GM19372 (cell line): ENCODE data around the gene ADGRD2.
"Not testable (repeated sequence)": the region's sequence is repeated elsewhere in the genome, so short reads cannot be mapped to it uniquely, and the experiment has no call there.

Source experiments
- ATAC-seq: cut with Tn5 transposase; IDR thresholded peaks from one replicate; pipeline ENCODE4 v1.9.1; 2021; ENCODE audit warnings: mild to moderate bottlenecking, low read depth, moderate library complexity; ENCODE audit not compliant: unreplicated experiment

Gene ADGRD2

DNA sequence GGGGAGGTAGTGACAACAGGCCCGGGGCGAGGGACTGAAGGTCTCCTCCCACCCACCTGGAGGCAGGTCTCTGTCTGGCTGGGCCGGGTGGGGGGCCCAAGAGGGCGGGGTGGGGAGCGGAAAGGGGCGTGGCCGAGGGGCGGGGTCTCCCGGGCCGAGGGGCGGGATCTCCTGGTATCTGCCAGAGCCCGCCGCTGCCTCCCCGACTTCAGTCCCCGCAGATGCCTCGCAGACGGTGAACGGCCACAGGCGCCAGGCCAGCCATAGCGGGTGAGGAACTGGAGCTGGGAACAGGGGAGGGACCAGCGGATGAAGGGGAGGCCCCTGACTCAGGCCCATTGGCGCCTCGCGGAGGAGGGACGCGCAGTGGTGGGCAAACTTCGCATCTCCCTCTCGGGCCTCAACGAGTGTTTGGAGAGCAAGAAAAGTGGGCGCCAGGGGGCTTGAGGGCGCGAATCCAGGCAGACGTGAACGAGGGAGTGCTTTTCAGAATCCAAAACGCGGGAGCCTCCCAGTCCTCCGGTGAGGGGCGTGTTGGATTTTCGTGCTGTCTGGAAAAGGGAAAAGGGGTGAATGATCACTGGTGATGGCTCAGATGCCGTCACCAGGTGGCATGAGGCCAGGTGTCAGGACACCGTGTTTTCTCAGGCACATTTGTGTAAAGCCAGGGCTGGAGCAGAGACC is at the start of gene ADGRD2:
Gene ADGRD2, plus strand, starts transcription at position 211 of the 684 bp plus-strand sequence. CDS start 1,216 bp downstream, outside the sequence.
- ATAC-seq, result no peak

DNA sequence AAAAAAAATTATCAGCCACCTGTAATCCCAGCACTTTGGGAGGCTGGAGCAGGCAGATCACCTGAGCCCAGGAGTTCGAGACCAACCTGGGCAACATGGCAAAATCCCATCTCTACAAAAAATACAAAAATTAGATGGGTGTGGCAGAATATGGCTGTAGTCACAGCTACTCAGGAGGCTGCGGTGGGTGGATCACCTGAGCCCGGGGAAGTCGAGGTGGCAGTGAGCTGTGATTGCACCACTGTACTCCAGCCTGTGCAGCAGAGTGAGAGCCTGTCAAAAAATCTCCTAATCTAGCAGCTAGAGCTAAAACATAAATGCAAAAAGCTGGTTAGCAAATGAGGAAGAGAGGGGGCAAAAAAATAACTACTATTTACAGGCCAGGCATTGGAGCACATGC is 47.0 kb upstream of the ADGRD2 start:
- ATAC-seq, result no peak

GRCh38 chr9:124409410-124409809 is 40.8 kb upstream of the ADGRD2 start:
- no peak for ATAC-seq

DNA sequence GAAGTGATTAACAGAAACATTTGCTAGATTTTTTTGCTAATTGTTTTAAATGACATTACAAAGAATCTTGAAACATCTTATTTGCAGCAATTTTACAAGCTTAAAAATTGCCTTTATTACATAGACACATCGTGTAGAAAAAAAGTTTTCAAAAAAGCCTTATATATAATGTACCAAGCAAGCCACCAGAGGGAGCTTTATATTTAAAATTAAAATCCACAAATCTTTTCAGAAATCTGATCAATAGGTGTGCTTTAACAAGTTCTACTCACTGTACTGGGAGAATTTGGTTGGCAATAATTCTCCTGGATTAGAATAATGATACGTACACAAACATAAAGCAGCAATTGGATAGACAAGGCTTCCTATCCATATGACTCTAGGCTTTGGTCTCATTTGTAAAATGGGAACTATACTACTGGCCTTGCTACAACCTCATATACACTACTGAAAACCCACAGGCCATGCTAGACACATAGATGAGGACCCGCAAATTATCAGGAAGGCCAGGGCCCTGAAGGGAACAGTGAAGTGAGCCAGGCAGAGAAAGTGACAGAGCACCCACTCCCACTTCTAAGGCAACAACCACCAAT is 39.8 kb upstream of the ADGRD2 start:
- no peak for ATAC-seq

GRCh38 chr9:124411514-124412227 is 38.6 kb upstream of the ADGRD2 start:
- no peak for ATAC-seq

DNA sequence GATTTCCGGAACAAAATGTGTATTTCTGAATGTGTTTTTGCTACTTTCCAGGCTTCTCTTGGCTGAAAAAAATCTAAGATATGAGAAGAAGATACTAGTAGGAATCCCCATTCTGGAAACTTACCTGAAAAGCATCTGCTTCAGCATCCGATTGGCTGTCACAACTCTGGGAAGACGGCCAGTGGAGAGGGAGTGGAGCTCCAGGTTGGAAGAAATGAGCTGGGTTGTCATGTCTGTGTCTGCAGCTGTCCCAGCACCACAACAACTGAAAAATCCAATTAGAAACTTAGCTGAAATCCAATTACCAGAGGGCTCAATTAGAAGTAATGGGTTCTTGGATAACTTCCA is 38.0 kb upstream of the ADGRD2 start:
- no peak for ATAC-seq

GRCh38 chr9:124414612-124415011 is 35.6 kb upstream of the ADGRD2 start:
- no peak for ATAC-seq

- peak; percentile 94 for ATAC-seq
Measured at GRCh38 chr9:124415102-124415851, 35.0 kb upstream of the ADGRD2 start, which contains the start of gene PSMB7. TSS of gene PSMB7 (minus strand) at chr9:124415442. CDS start at chr9:124415425, 17 bp downstream.

GRCh38 chr9:124415852-124416484 is 34.3 kb upstream of the ADGRD2 start:
- no peak for ATAC-seq

DNA sequence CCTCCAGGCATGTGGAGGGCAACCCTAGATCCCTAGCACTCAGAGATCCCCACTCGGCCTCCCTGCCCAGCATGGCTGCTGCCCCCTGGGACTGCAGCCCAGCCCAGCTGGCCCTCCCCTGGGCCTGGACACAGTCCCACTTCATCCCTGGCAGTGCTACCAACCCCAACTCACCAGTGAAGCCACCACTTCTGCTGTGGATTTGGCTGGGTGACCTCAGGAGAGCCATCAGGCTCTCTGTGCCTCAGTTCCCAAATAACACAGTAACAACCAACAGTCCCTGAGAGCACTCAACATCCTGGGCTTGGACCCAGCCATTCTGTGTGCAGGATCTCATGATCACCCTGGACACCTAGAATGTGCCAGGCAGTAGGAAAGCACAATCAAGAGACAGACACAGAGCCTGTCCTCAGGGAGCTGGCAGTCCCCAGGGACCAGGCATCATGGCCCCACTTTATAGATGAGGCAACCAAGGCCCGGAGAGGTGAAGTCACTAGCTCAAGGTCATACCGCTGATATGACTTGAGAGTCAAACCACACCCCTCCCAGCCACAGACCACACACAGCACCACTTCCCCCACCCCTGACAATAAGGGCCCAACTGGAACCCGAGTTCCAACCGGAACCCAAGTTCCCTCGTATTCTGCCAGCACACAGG is 30.3 kb upstream of the ADGRD2 start:
- ATAC-seq, result no peak

- no peak for ATAC-seq
Measured at GRCh38 chr9:124420991-124421543, 29.2 kb upstream of the ADGRD2 start.

DNA sequence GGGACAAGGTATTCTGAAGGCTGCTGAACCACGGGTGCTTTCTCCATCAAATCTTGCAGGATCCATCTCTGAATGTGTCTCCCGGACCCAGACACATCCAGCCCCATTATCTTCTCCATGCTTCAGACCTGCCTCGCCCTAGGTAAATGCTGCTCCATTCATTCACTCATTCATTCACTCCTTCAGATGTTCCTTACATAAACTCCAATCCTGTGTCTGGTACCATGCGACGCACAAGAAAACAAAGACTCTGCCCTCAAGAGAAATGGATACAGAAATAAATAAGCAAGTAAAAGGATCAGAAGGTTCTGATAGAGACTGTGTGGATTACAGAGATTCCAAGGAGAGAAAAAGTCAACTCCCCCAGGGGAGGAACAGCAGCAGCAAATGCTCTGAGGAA is 27.1 kb upstream of the ADGRD2 start:
- ATAC-seq, result no peak

GRCh38 chr9:124423591-124423990 is 26.7 kb upstream of the ADGRD2 start:
- no peak for ATAC-seq

DNA sequence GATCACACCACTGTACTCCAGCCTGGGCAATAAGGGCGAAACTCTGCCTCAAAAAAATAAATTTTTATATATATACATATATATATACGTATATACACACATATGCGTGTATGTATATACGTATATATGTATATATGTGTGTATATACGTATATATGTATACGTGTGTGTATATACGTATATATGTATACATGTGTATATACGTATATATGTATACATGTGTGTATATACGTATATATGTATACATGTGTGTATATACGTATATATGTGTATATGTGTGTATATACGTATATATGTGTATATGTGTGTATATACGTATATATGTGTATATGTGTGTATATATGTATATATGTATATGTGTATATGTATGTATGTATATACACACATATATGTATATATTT is 24.5 kb upstream of the ADGRD2 start:
- not testable (repeated sequence) for ATAC-seq

DNA sequence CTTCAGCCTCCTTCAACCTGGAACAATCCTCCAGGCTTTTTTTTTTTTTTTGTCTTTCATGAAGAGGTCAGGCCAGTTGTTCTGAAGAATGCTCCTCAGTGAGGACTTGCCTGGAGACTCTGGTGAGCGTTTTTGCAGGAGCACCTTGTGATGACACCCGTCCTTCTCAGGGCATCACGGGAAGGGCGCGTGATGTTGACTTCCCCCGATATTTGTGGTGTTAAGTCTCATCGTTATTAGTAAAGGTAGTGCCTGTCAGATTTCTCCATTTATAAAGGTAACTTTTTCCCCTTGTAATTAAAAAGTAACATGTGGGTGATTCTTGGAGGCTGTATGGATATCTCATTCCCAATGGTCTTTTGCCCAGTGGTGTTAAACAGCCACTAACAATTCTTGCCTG is 23.9 kb upstream of the ADGRD2 start:
- ATAC-seq, result no peak

DNA sequence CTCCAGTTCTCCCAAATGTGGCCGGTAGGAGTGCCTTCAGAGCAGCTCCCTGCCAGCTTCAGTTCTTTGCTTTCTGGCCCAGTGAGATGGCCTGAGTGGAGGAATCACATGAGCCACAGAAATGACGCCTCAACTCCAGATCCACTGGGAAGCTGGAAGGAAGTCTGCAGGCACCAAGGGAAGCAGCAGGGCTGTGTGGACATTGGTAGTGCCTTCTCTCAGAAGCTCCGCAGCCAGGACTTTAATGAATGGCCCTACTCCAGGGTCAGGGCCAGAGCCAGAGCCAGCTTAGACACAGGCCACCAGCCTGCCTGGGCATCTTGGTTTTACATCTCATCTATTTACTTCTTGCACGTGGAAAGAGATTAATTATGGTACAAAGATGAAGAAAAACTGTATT is 23.0 kb upstream of the ADGRD2 start:
- no peak for ATAC-seq

GRCh38 chr9:124428751-124429529 is 21.3 kb upstream of the ADGRD2 start:
- ATAC-seq, result no peak

DNA sequence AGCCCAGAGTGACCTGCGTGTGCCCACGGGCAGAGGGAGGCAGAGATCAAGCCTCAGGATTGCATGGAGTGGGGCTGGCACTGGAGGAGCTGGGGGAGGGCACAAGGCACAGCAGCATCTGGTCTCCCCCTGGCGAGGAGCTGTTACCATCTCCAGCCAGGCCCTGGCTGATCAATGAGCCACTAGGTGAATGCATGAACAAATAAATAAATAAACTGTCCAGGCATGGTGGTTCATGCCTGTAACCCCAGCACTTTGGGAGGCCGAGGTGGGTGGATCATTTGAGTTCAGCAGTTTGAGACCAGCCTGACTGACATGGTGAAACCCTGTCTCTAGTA is 20.8 kb upstream of the ADGRD2 start:
- no peak for ATAC-seq

DNA sequence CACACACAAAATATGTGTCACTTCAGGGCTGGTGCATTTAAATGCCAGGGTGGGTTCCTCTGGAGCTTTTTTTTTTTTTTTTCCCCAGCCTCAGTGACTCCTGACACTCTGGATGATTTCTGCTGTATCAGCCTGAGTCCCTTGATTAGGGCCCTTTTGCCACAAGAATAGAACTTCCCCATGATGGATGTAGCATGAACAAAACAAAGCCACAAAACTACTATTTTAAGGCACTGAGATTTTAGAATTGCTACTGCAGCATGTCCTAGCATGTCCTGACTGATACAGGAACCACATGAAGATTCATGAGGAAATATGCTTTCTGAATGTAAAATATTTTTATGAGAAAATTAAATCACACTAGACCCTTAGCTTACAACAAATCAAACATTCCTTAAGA is 13.9 kb upstream of the ADGRD2 start:
- ATAC-seq, result no peak
